HG03460 (cell line): ENCODE data around the gene HEATR5B.

ENCODE experiments used
- ATAC-seq: cut with Tn5 transposase; IDR thresholded peaks from one replicate; pipeline ENCODE4 v1.9.1; 2021; ENCODE audit not compliant: unreplicated experiment

HEATR5B gene

DNA sequence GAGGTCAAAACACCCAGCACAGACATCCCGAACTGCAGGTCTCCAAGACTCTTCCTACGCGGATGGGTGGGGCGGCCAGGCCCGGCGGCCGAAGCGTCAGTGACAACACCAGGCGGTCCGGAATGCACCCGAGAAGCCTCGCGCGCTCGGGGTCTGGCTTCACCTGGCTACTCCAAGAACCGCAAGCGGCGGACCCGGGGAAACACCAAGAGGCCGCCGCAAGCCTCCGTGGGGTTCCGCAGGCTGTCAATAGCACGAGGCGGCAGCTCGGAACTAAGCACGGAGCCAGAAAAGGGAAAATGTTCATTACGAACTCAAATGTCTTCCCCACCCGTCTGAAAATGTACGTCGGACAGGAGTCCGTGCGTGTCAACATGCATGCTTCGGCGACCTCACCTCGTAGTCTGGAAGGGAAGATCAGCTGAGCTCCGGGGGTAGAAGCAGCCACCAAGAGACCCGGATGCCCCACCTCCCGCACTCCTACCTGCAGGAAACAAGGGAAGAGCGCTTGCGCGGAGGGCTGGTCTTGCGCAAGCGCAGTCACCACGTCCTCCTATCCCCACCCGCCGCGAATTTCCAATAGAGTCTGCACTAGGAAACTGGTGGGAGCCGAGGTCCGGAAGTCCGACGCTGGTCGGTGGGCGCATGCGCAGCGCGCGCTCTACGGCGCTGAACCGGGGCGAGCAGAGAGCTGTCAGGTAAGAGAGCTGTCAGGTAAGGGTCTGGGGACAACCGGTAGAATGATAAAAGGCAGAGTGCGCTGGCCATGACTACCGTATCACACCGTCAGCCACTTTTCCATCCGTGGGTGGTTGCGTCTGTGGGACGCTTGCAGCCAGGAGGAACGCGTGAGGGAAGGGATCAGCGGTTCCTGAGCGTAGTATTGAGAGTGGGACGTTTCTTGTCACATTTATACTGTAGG, at the start of gene HEATR5B, which contains the start of gene GPATCH11:
TSS of gene HEATR5B (minus strand) at position 500 of the 922 bp plus-strand sequence. CDS start 958 bp downstream, outside the sequence.
TSS of gene GPATCH11 (plus strand) at position 646 of the 922 bp plus-strand sequence. CDS start 3,864 bp downstream, outside the sequence.
- ATAC-seq, result peak; percentile 84

DNA sequence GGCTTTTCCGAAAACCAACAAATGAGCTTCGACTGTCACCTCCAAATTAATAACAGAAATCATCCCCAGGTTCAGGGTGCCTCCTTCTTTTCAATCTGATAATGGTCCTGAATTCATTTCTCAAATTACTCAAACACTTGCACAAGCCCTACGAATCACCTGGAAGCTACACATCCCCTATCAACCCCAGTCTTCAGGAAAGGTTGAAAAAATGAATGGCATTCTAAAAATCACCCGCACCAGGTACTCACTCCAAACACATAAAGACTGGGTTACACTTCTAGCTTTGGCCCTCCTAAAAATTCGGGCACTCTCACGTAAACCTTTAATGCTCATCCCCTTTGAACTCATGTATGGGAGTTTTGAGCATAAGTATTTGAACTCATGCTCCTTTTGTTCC, 48.7 kb upstream of the HEATR5B start:
- ATAC-seq, result no peak

DNA sequence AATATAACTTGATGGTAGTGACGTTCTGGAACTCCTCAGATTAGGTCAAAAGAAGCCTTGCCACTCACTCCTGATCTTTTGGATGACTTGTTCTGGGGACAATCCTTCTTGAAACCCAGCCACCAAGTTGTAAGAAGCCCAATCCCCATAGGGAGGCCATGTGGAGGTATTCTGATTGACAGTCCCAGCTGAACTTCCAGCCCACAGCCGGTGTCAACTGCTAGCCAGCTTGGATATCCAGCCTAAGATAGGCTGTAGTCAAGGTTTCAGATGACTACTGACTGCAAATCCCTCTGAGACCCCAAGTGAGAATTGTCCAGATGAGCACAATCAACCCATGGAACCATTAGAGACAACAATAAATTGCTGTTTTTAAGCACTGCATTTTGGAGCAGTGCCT, 41.2 kb upstream of the HEATR5B start:
- no peak for ATAC-seq

DNA sequence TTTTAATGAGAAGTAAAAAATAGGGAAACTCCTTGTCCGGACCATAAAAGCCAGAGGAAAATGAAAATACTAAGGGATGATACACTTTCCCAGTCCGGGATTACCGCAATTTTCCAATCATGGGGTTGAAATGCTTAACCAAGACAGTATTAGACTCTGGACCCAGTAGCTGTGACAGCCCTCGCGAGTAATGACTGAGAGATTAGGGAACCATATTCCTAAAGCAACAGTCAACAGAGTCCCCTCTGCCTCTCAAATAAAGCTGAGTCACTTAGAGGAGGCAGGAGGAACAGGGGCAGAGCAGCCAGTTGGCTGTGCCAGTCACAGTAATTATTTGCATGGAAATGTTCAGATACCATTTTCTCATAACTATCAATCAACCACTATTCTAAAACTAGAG, 35.0 kb upstream of the HEATR5B start:
- no peak for ATAC-seq

DNA sequence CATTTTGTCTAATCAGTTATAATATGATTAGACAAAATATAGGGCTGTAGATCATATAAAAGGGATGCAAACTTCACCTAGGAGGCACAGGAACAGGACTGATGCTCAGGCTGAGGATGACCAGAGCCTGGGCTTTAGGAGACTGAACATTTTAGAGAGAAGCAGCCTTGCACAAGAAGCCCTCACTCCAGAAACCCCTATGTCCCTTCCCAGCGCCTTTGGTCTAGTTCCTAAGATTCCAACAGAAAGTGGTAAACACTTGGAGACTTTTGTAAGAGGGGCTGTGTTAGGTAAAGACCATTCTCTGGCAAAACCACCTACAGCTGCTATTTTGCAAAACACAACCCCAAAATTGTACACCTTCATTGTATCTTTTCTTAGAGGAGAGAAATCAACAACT, 33.4 kb upstream of the HEATR5B start:
- ATAC-seq, result no peak

DNA sequence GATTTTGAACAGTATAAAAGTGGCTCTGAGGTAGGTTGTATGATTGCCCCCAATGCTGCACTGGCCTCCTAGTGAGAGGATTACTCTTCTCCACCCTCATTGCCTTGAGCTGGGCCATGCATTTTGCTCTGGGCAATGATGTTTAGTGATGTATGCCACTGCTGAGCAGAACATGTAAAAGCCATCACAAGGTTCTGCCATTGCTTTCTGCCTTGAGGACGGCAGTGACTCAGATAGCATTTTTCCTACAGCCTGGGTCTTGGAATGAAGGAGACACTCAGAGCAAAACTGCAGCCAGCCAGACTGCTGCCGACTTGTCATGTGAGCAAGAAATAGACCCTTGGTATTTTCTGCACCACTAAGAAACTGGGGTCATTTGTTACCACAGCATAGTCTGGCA, 27.8 kb upstream of the HEATR5B start:
- ATAC-seq, result no peak

DNA sequence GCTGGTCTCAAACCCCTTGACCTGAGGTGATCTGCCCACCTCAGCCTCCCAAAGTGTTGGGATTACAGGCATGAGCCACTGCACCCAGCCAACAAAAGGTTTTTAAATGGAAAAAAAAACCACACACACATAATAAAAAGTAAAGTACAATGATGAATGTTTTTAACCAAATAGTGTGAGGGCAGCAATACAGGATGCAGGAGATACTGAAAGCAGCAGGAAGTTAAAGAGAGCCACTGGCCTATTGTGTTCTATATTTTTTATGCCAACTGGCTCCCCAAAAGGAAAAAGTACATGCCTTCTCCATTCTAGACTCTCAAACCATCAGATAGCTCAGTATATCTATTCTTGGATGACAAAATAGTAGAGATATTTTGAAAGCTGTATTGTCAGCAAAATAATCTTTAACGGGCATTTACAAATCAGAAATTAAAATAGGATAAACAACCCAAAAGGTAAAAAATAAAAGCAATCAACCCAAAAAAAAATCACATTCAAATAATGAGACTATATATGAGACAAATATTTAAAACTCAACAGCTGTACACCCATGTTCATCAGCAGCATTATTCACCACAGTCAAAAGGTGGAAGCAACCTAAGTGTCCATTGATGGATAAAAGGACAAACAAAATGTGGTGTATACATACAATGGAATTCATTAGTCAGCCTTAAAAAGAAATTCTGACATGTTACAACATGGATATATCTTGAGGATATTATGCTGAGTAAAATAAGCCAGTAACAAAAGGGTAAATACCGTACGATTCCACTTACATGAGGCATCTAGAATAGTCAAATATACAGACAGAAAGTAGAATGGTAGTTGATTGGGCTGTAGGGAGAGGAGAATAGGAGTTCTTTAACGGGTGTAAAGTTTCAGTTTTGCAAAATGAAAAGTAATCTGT, 26.4 kb upstream of the HEATR5B start:
- no peak for ATAC-seq

DNA sequence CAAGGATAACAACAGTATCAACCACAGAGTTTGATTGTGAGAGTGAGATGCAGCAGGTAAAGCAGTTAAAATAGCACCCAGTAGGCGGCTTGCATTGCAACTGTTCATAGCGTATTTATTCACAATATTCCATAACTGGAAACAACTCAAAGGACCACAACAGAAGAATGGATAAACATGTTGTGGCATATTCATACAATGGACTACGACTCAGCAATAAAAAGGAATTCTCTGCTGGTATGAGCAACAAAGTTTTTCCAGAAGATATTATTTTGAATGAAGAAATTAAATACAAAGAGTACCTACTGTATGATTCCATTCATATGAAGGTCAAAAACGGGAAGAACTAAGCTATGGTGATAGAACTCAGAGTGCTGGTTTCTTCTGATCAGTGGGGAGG, 25.4 kb upstream of the HEATR5B start:
- ATAC-seq, result no peak

DNA sequence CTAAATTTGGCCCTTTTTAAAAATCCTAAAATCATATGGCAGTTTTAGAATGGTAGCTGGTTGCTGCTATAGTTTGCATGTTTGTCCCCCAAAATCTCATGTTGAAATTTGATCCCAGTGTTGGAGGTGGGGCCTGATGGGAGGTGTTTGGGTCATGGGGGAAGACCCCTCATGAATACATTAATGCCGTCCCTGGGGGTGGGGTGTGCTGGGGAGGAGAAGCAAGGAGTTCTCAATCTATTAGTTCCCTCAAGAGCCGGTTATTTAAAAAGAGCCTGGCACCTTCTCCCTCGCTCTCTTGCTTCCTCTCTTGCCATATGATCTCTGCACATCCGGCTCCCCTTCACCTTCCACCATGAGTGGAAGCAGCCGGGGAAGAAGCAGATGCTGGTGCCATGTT, 21.0 kb upstream of the HEATR5B start:
- no peak for ATAC-seq

DNA sequence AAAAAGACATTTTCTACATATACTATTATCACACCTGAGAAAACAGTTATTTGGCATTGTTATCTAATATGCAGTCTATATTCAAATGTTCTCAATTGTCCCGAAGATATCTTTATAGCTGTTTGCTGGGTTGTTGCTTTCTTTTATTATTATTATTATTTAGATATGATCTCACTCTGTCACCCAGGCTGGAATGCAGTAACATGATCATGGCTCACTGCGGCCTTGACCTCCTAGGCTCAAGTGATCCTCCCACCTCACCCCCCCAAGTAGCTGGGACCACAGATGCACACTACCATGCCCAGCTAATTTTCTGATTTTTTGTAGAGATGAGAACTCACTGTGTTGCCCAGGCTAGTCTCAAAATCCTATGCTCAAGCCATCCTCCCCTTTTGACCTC, 20.0 kb upstream of the HEATR5B start:
- ATAC-seq, result no peak

DNA sequence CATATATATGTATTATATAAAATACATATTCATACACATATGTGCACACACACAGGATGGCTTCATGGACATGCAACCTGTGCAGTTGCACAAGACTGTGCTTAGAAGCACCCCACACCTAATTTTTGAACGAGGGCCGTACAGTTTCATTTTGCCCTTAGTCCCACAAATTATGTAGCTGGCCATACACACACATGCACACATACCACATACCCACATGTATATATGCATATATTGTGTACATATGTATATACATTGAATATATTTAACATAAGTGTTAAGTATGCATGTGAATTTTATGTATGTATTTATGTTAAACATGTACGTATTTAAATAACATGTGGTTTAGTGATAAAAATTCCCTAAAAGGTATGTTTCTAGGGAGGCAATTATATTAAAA, 18.4 kb upstream of the HEATR5B start:
- no peak for ATAC-seq

DNA sequence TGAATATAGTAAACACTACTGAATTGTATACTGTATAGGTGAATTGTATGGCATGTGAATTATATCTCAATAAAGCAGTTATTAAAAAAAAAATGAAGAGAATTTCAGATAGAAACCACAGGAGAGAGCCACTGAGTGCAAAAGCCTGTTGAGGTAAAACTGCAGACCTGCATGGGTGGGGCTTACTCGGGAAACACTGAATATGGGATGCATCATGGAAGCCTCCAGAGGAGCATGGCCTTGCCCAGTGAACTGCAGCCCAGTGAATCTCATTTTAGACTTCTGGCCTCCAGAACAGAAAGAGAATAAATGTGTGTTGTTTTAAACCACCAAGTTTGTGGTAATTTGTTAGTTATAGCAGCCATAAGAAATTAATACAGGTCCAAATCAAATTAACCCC, 15.9 kb upstream of the HEATR5B start:
- no peak for ATAC-seq

DNA sequence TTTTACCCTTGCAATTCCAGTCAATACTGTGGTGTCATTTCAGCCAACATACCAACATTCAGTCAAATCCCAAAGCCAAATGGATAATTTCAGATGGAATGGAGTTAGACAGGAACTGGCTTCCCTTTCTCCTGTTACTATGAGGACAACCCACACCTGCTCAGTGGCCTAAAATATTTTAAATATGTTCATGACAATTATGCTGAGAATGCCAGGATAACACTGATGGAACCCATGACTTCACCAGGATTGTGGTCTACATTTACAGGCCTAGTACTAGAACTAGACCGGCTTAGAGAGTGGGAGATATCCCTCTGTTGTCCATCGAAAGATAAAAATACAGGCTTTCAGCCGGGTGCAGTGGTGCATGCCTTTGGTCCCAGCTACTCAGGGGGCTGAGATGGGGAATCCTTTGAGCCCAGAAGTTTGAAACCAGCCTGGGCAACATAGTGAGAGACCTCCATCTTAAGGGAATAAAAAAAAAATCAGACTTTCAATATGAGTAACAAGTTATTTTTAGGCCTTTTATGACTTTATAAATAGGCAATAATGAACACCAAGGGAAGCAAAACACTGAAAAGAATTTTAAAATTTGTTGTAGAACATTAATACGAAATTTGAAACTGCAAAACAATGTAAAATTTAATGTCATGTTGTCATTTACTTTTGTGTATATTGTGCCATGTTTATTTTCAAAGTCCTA, 14.4 kb upstream of the HEATR5B start:
- no peak for ATAC-seq

DNA sequence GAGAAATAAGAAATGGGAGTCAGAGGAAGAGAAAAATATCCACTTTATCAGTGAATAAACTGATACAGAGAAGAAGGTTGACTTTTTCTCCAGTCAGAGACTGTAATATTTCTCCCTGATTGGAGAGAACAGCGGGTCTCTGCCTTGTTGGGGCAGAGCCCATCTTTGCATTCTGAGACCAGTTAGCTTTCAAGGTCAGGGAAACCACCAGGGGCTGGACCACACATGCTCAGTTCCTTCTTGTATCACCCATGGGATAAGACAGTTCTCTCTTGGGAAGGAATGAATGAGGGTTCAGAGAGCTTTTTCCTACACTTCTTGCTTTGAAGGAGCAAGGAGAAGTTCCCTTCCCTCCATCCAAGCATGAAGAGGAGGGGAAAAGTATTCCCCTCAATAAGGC, 12.4 kb upstream of the HEATR5B start:
- ATAC-seq, result no peak

DNA sequence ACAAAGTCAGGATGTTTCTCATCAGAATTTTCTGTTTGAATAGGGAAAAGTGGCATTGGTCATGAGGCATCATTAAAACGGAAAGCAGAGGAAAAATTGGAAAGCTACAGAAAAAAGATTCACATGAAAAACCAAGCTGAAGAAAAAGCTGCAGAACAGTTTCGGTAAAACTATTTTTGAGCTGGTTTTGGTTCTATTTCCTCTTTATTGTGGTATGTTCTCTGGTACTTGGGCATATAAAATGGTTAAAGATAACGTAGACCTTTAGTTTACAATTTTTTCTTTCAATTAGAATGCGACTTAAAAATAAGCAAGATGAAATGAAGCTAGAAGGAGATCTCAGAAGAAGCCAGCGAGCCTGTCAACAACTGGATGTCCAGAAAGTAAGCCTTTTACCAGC, 7.7 kb upstream of the HEATR5B start:
- ATAC-seq, result peak; percentile 58

DNA sequence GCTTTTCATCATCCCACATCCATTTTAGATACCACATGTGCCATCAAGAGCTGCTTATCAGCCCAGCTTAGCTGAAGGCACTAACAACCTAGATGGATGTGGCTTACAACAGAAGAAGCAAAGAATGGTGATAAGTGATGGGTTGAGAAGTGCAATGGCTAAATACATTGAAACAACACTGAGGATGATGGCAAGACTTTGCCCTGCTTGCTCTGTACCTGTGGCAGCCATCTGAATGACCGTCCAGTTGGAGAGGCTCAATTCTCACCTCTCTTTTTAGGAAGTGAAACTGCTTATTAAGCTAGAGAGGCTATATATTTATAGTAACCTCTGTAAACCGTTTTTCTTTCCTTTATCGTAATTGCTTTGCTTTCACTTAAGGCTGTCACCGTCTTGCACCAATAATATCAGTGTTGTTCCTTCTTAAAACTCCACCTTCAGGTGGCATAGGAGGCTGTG, 5.9 kb upstream of the HEATR5B start:
- ATAC-seq, result peak; percentile 89

DNA sequence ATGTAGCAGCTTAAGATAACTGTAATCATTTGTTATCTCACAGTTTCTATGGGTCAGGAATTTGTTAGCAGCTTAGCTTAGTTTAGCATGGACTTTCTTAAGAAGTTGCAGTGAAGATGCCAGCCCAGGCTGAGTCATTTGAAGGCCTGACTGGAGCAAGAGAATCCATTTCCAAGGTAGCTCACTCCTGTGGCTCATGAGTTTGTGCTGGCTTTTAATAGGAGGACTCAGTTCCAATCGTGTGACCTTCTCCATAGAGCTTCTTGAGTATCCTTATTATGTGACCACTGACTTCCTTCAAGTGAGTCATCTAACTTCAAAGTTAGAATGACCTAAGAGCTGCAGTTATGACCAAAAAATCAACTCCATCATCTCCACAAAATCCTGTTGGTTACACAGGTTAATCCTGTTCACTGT, 1.6 kb upstream of the HEATR5B start:
- ATAC-seq, result no peak

DNA sequence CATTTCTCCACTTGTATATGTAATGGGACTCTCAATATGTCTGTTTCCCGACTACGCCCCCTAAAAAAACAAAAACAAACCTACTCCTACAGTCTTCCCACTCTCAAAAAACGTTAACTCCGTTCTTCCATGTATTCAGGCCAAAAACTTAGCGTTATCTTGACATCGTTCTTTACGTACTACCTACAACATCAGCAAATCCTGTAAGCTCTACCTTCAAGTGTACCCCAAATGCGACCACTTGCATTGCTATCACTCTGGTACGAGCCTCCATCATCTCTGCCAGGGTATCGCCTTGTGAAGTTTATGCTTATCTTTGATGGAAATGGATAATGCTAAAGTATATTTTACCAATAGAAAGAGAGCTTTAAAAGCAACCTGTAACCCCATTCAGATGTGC, 625 bp upstream of the HEATR5B start:
- no peak for ATAC-seq

DNA sequence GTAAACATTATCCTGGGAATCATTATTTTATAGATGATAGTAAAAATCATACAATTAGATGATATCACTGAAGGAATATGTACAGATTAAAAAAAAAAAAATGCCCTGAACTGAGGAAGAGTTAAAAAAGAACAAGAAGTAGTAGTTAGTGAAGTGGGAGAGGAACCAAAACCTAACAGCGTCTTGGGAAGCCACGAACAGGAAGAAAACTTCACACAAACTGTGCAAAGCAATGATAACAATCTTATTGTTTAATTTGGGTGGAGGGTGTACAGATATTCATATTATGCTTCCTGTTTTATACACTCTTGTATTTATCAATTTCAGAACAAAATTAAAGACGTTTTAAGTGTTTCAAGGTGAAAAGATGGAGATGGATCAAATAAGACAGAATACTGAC, 3.5 kb downstream of the HEATR5B start:
- no peak for ATAC-seq

DNA sequence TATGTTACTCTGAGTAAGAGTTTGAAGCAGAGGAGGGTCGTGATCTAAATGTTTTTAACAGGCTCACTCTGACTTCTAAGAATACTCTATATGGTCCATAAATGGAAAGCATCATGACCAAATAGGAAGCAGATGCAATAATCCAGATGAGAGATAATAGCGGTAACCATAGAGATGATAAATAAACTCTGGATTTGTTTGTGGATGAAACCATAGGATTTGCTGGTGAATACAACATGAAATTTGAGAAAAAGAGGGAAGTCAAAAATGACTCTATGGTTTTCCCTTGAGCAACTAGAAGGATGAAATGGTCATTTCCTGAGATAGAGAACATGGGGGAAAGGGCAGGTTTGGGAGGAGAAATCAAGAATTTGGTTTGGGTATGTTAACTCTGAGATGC, 3.9 kb downstream of the HEATR5B start:
- ATAC-seq, result no peak

DNA sequence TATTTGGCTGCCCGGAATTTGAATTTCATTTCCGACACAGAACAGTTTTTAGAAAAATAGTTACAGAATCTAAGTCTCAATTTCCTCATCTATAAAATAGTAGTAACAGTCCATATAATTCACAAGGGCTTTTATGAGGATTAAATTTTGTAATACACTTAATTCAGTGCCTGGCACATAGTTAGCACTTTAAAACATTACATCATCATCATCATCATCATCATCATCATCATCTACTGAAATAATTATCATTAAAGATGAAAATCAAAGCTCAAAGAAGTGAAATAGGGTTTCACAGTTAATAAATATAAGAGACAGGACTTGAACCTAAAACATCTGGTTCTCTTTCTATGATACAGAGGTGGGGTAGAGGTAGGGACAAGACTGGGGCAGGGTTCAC, 13.2 kb downstream of the HEATR5B start:
- ATAC-seq, result no peak
